DOHH2 (cell line): Measurements from ENCODE around the gene LMTK2.

ENCODE experiments used
- H3F3A ChIP-seq: fragments of 200-600 bp; sonication (generic), shearing (Covaris generic); 2 replicates; pipeline ENCODE4 v1.6.0; 2016; ENCODE audit warnings: antibody characterized with exemption, mild to moderate bottlenecking; ENCODE audit not compliant: control insufficient read depth, insufficient read depth
- H3K27ac ChIP-seq: fragments of 200-600 bp; sonication (generic); 2 replicates; pipeline ENCODE4 v1.5.1; 2014; ENCODE audit warnings: low read depth, mild to moderate bottlenecking, low read length, moderate library complexity
- H3K27me3 ChIP-seq: fragments of 200-600 bp; sonication (generic); 2 replicates; pipeline ENCODE4 v1.6.1; 2014; ENCODE audit warnings: mild to moderate bottlenecking, low read length, mixed read lengths; ENCODE audit not compliant: control insufficient read depth
- H3K36me3 ChIP-seq: fragments of 200-600 bp; sonication (generic); 2 replicates; pipeline ENCODE4 v1.6.1; 2014; ENCODE audit warnings: mild to moderate bottlenecking, low read length, moderate library complexity, mixed read lengths; ENCODE audit not compliant: control insufficient read depth
- H3K4me1 ChIP-seq: fragments of 200-600 bp; sonication (generic); 2 replicates; pipeline ENCODE4 v1.6.1; 2014; ENCODE audit warnings: mild to moderate bottlenecking, low read length, mixed read lengths; ENCODE audit not compliant: control insufficient read depth
- H3K4me2 ChIP-seq: fragments of 200-600 bp; sonication (generic); 2 replicates; pipeline ENCODE4 v1.6.0; 2014; ENCODE audit warnings: mild to moderate bottlenecking, low read length, moderate library complexity
- H3K4me3 ChIP-seq: fragments of 200-600 bp; sonication (generic); 2 replicates; pipeline ENCODE4 v1.5.1; 2014; ENCODE audit warnings: mild to moderate bottlenecking, low read length, mixed read lengths
- H3K79me2 ChIP-seq: fragments of 200-600 bp; sonication (generic); 2 replicates; pipeline ENCODE4 v1.6.1; 2014; ENCODE audit warnings: mild to moderate bottlenecking, low read length, mixed read lengths; ENCODE audit not compliant: control insufficient read depth
- H3K9me2 ChIP-seq: fragments of 200-600 bp; sonication (generic); replicated peaks from 2 replicates; pipeline ENCODE4 v1.6.1; 2014; ENCODE audit warnings: mild to moderate bottlenecking, low read length, mixed read lengths; ENCODE audit not compliant: control insufficient read depth
- H3K9me3 ChIP-seq: fragments of 200-600 bp; sonication (generic); 2 replicates; pipeline ENCODE4 v1.6.1; 2014; ENCODE audit warnings: antibody characterized with exemption, low read length, mixed read lengths; ENCODE audit not compliant: control insufficient read depth, insufficient read depth
- H4K20me1 ChIP-seq: fragments of 200-600 bp; sonication (generic); 2 replicates; pipeline ENCODE4 v1.6.0; 2014; ENCODE audit warnings: low read depth, mild to moderate bottlenecking, antibody characterized with exemption, low read length, moderate library complexity; ENCODE audit not compliant: control insufficient read depth, insufficient read depth
- EZH2phosphoT487 ChIP-seq: fragments of 200-600 bp; sonication (generic); IDR thresholded peaks from 2 replicates; pipeline ENCODE4 v1.6.1; 2017; ENCODE audit warnings: borderline replicate concordance, mild to moderate bottlenecking, antibody characterized with exemption, low read length, moderate library complexity, mixed read lengths
- TF ChIP-seq, protein P1 (sequence below): fragments of 200-600 bp; sonication (generic); IDR thresholded peaks from one replicate; pipeline ENCODE4 v1.5.1; 2014; ENCODE audit warnings: antibody characterized with exemption, mild to moderate bottlenecking, low read depth, low read length; ENCODE audit not compliant: poor library complexity, severe bottlenecking

Gene LMTK2

DNA sequence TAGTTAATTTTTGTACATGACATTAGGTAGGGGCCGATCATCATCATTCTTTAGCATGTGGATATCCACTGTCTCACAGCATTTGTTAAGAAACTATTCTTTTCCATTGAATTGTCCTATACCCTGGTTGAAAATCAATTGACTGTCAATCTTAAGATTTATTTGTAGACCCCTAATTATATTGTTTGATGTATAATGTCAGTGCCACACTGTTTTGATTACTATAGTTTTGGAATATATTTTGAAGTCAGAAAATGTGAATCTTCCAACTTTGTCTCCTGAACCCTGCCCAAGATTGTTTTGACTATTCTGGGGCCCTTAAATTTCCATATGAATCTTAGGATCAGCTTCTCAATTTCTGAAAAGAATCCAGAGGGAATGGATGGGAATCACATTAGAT is 6.6 kb upstream of the LMTK2 start:
- TF ChIP-seq EZH2phosphoT487: no peak
- TF ChIP-seq, protein P1, sequence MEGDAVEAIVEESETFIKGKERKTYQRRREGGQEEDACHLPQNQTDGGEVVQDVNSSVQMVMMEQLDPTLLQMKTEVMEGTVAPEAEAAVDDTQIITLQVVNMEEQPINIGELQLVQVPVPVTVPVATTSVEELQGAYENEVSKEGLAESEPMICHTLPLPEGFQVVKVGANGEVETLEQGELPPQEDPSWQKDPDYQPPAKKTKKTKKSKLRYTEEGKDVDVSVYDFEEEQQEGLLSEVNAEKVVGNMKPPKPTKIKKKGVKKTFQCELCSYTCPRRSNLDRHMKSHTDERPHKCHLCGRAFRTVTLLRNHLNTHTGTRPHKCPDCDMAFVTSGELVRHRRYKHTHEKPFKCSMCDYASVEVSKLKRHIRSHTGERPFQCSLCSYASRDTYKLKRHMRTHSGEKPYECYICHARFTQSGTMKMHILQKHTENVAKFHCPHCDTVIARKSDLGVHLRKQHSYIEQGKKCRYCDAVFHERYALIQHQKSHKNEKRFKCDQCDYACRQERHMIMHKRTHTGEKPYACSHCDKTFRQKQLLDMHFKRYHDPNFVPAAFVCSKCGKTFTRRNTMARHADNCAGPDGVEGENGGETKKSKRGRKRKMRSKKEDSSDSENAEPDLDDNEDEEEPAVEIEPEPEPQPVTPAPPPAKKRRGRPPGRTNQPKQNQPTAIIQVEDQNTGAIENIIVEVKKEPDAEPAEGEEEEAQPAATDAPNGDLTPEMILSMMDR: no peak
- Histone ChIP-seq H3K4me1 (no peaks in the 10 kb centered on the region), H3K27me3 (0 out of 2 replicates have a peak, but pooled peaks cover 5% of the 10 kb centered on the region), H3K4me3 (no peak overlapping the region), H3F3A (no peaks in the 10 kb centered on the region), H3K27ac (no peak overlapping the region), H3K9me3 (peaks cover 32% of the 10 kb centered on the region), H3K4me2 (no peak overlapping the region), H3K36me3 (no peaks in the 10 kb centered on the region), H3K9me2 (no peaks in the 10 kb centered on the region), H4K20me1 (no peaks in the 10 kb centered on the region), H3K79me2 (no peaks in the 10 kb centered on the region)

DNA sequence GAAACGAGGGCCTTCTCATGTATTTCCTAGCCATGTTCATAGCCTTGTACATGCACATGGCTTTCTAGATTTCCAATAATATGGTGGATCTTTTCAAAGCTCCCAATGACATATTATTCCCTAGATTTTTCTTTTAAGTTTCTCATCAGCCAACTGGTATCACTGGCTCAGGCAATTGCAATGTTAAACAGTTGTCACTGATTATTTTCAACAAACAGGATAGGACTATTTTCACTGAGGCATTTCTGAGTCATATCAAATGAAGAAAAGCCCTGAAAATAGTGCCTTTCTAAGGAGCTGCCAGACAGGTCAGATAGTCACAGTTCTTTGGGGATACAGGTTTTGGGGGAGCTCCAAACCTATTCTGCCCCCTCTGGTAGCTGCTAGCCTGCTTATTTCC is 4.5 kb upstream of the LMTK2 start:
- H3K79me2 ChIP-seq: peaks cover 4% of the 10 kb centered on the region
- H3K27me3 ChIP-seq: 0 out of 2 replicates have a peak, but pooled peaks cover 8% of the 10 kb centered on the region
- no peaks in the 10 kb centered on the region for H3F3A ChIP-seq
- H3K27ac ChIP-seq: no peak overlapping the region
- H3K4me1 ChIP-seq: no peaks in the 10 kb centered on the region
- peaks cover 4% of the 10 kb centered on the region; the same call in 1 of the 2 replicates for H3K36me3 ChIP-seq
- H4K20me1 ChIP-seq: no peaks in the 10 kb centered on the region
- H3K4me3 ChIP-seq: no peak overlapping the region
- H3K9me2 ChIP-seq: no peaks in the 10 kb centered on the region
- TF ChIP-seq, protein P1: no peak
- no peak for TF ChIP-seq EZH2phosphoT487
- no peak overlapping the region for H3K4me2 ChIP-seq
- peaks cover 28% of the 10 kb centered on the region for H3K9me3 ChIP-seq

DNA sequence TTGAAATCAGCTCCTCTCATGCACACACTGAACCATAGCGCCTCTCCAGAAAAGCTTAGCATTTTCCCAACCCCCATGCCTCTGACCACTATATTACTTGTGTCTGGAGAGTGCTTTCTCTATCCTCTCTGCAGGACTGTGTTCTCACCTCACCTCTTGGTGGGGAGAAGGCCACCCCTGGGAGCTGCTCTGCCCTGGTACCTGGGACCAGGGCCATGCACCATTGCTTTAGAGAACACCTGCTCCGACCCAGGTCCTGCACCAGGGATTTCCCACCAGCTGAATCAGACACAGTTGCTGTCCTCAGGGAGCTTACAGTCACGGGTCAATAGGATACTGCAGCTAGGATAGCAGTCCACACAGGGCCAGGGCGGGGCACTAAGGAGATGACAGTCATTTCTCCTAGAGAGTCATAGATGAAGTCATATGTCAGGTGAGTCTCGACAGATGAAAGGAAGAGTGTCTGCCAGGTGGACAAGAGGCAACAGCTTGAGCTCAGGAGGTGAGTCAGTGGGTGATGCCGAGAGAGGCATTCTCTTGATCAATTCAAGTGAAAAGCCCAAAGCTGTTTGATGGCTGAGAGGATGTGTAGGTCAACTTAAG is 619 bp upstream of the LMTK2 start:
- Histone ChIP-seq H3K9me2 (no peaks in the 10 kb centered on the region), H3K4me2 (peak overlapping the region; percentile 13; the same call in 1 of the 2 replicates), H3K27ac (no peak overlapping the region), H3F3A (no peaks in the 10 kb centered on the region), H3K4me1 (peaks cover 11% of the 10 kb centered on the region), H4K20me1 (peaks cover 34% of the 10 kb centered on the region), H3K36me3 (peaks cover 4% of the 10 kb centered on the region; the same call in 1 of the 2 replicates), H3K79me2 (peaks cover 43% of the 10 kb centered on the region), H3K27me3 (0 out of 2 replicates have a peak, but pooled peaks cover 4% of the 10 kb centered on the region), H3K9me3 (0 out of 2 replicates have a peak, but pooled peaks cover 7% of the 10 kb centered on the region), H3K4me3 (no peak overlapping the region)
- TF ChIP-seq EZH2phosphoT487: no peak
- TF ChIP-seq, protein P1: no peak
